ENCODE data around the gene PLLP.

PLLP gene

GRCh38 chr16:57284209-57284951 is at the start of gene PLLP:
Gene PLLP (minus strand): TSS chr16:57284672. CDS start chr16:57284540, 132 bp downstream.
- TF ChIP-seq SNAI2 (CRISPR knock-in tag; IDR thresholded peaks at IDR 0.05): no peak
- TF ChIP-seq PATZ1 (CRISPR knock-in tag; IDR thresholded peaks at IDR 0.05; ENCODE audit: borderline replicate concordance): no peak
- no peak for TF ChIP-seq GLIS3 (CRISPR knock-in tag; IDR thresholded peaks at IDR 0.05)
- no peak for TF ChIP-seq TOX (CRISPR knock-in tag; IDR thresholded peaks at IDR 0.05; ENCODE audit: borderline replicate concordance)
- no peak for TF ChIP-seq ZFP30 (CRISPR knock-in tag; IDR thresholded peaks at IDR 0.05)
- TF ChIP-seq ZNF70 (CRISPR knock-in tag; IDR thresholded peaks at IDR 0.05): no peak
- no peak for TF ChIP-seq CSDC2 (CRISPR knock-in tag; IDR thresholded peaks at IDR 0.05)
- TF ChIP-seq ZNF8 (CRISPR knock-in tag; IDR thresholded peaks at IDR 0.05): no peak
- no peak for TF ChIP-seq PPARA (CRISPR knock-in tag; IDR thresholded peaks at IDR 0.05; ENCODE audit: borderline replicate concordance)
- peak; percentile 72 for ATAC-seq

- no peak for TF ChIP-seq BACH2 (CRISPR knock-in tag; IDR thresholded peaks at IDR 0.05; ENCODE audit: borderline replicate concordance)
- TF ChIP-seq CSDC2 (CRISPR knock-in tag; IDR thresholded peaks at IDR 0.05): no peak
- no peak for TF ChIP-seq GLIS3 (CRISPR knock-in tag; IDR thresholded peaks at IDR 0.05)
- no peak for TF ChIP-seq ZNF565 (CRISPR knock-in tag; conservative IDR thresholded peaks at IDR 0.05; ENCODE audit: low read depth)
- TF ChIP-seq ESRRG (CRISPR knock-in tag; IDR thresholded peaks at IDR 0.05): no peak
- no peak for TF ChIP-seq PPARA (CRISPR knock-in tag; IDR thresholded peaks at IDR 0.05; ENCODE audit: borderline replicate concordance)
- TF ChIP-seq OSR1 (CRISPR knock-in tag; IDR thresholded peaks at IDR 0.05): no peak
- no peak for TF ChIP-seq CSRNP3 (CRISPR knock-in tag; IDR thresholded peaks at IDR 0.05)
- no peak for ATAC-seq
These were observed 48.9 kb upstream of the PLLP start for GRCh38 chr16:57333402-57333801.

- no peak for TF ChIP-seq ARNTL (CRISPR knock-in tag; IDR thresholded peaks at IDR 0.05; ENCODE audit: borderline replicate concordance, low read depth)
- no peak for TF ChIP-seq CREB5 (CRISPR knock-in tag; IDR thresholded peaks at IDR 0.05; ENCODE audit: low read depth)
- TF ChIP-seq TSHZ2 (CRISPR knock-in tag; IDR thresholded peaks at IDR 0.05): no peak
- TF ChIP-seq TOX (CRISPR knock-in tag; IDR thresholded peaks at IDR 0.05; ENCODE audit: borderline replicate concordance): no peak
- TF ChIP-seq ZFP3 (CRISPR knock-in tag; IDR thresholded peaks at IDR 0.05): no peak
- TF ChIP-seq OSR1 (CRISPR knock-in tag; IDR thresholded peaks at IDR 0.05): no peak
- TF ChIP-seq ESRRG (CRISPR knock-in tag; IDR thresholded peaks at IDR 0.05): no peak
- ATAC-seq: no peak
These were observed 46.9 kb upstream of the PLLP start for GRCh38 chr16:57331355-57331754.

- ATAC-seq: no peak
- TF ChIP-seq TOX (CRISPR knock-in tag; IDR thresholded peaks at IDR 0.05; ENCODE audit: borderline replicate concordance): no peak
- TF ChIP-seq ZNF8 (CRISPR knock-in tag; IDR thresholded peaks at IDR 0.05): no peak
- no peak for TF ChIP-seq TCF4 (CRISPR knock-in tag; IDR thresholded peaks at IDR 0.05; ENCODE audit: borderline replicate concordance)
- TF ChIP-seq ZFP3 (CRISPR knock-in tag; IDR thresholded peaks at IDR 0.05): no peak
- no peak for TF ChIP-seq ZNF70 (CRISPR knock-in tag; IDR thresholded peaks at IDR 0.05)
- TF ChIP-seq PPARA (CRISPR knock-in tag; IDR thresholded peaks at IDR 0.05; ENCODE audit: borderline replicate concordance): no peak
- no peak for TF ChIP-seq PATZ1 (CRISPR knock-in tag; IDR thresholded peaks at IDR 0.05; ENCODE audit: borderline replicate concordance)
- TF ChIP-seq ZC3H10 (CRISPR knock-in tag; IDR thresholded peaks at IDR 0.05): no peak
- no peak for TF ChIP-seq TSHZ2 (CRISPR knock-in tag; IDR thresholded peaks at IDR 0.05)
- TF ChIP-seq ZNF565 (CRISPR knock-in tag; conservative IDR thresholded peaks at IDR 0.05; ENCODE audit: low read depth): no peak
- no peak for TF ChIP-seq ARNTL (CRISPR knock-in tag; IDR thresholded peaks at IDR 0.05; ENCODE audit: borderline replicate concordance, low read depth)
- TF ChIP-seq CSDC2 (CRISPR knock-in tag; IDR thresholded peaks at IDR 0.05): no peak
These were observed 45.4 kb upstream of the PLLP start for GRCh38 chr16:57329718-57330327.

Data from SK-N-SH treated with all-trans-retinoic acid at 6 μM for 48 hours (cell line).